ENCODE data around the gene CNTNAP2. TPM values are rescaled to one million over a fixed set of nuclear protein-coding genes. Genes with fewer than 3 reads are reported as not detected.

Gene CNTNAP2
- total RNA-seq, 1 donor from 2014 or later = 5.4 TPM

GRCh38 chr7:148104924-148105323 lies 1988.3 kb downstream of the CNTNAP2 start:
- H3K36me3 Mint-ChIP-seq (ENCODE audit: low read depth, unreplicated experiment) = no peaks in the 10 kb centered on the region
- peaks cover 4% of the 10 kb centered on the region for H3K4me1 Mint-ChIP-seq (ENCODE audit: unreplicated experiment)
- H3K9me3 Mint-ChIP-seq (ENCODE audit: unreplicated experiment) = no peaks in the 10 kb centered on the region
- no peak for DNase-seq (ENCODE audit: low spot score)
- no peaks in the 10 kb centered on the region for H3K27me3 Mint-ChIP-seq (ENCODE audit: unreplicated experiment)
- no peak overlapping the region for H3K27ac Mint-ChIP-seq (ENCODE audit: unreplicated experiment)
- no peak for TF ChIP-seq CTCF (IDR thresholded peaks at IDR 0.05; ENCODE audit: unreplicated experiment)
- no peak overlapping the region for H3K4me3 Mint-ChIP-seq (ENCODE audit: unreplicated experiment)

GRCh38 chr7:148105853-148106252 lies 1989.3 kb downstream of the CNTNAP2 start:
- H3K9me3 Mint-ChIP-seq (ENCODE audit: unreplicated experiment) = no peaks in the 10 kb centered on the region
- TF ChIP-seq CTCF (IDR thresholded peaks at IDR 0.05; ENCODE audit: unreplicated experiment) = no peak
- H3K36me3 Mint-ChIP-seq (ENCODE audit: low read depth, unreplicated experiment) = no peaks in the 10 kb centered on the region

GRCh38 chr7:148107443-148108127 lies 1991.0 kb downstream of the CNTNAP2 start:
- Mint-ChIP-seq H3K4me1 (ENCODE audit: unreplicated experiment) (peaks cover 4% of the 10 kb centered on the region), H3K9me3 (ENCODE audit: unreplicated experiment) (no peaks in the 10 kb centered on the region), H3K4me3 (ENCODE audit: unreplicated experiment) (no peak overlapping the region), H3K27ac (ENCODE audit: unreplicated experiment) (no peak overlapping the region), H3K27me3 (ENCODE audit: unreplicated experiment) (no peaks in the 10 kb centered on the region), H3K36me3 (ENCODE audit: low read depth, unreplicated experiment) (no peaks in the 10 kb centered on the region)
- DNase-seq (ENCODE audit: low spot score) = no peak
- TF ChIP-seq CTCF (IDR thresholded peaks at IDR 0.05; ENCODE audit: unreplicated experiment) = no peak

More at GRCh38 chr7:148105853-148106252, 1989.3 kb downstream of the CNTNAP2 start:
- H3K27me3 Mint-ChIP-seq (ENCODE audit: unreplicated experiment) = no peaks in the 10 kb centered on the region
- DNase-seq (ENCODE audit: low spot score) = no peak
- H3K4me1 Mint-ChIP-seq (ENCODE audit: unreplicated experiment) = peaks cover 4% of the 10 kb centered on the region
- H3K27ac Mint-ChIP-seq (ENCODE audit: unreplicated experiment) = no peak overlapping the region
- no peak overlapping the region for H3K4me3 Mint-ChIP-seq (ENCODE audit: unreplicated experiment)

GRCh38 chr7:148108381-148108780 lies 1991.8 kb downstream of the CNTNAP2 start:
- no peak overlapping the region for H3K27ac Mint-ChIP-seq (ENCODE audit: unreplicated experiment)
- no peaks in the 10 kb centered on the region for H3K36me3 Mint-ChIP-seq (ENCODE audit: low read depth, unreplicated experiment)

More at GRCh38 chr7:148108381-148108780, 1991.8 kb downstream of the CNTNAP2 start:
- TF ChIP-seq CTCF (IDR thresholded peaks at IDR 0.05; ENCODE audit: unreplicated experiment) = no peak
- DNase-seq (ENCODE audit: low spot score) = no peak
- Mint-ChIP-seq H3K9me3 (ENCODE audit: unreplicated experiment) (no peaks in the 10 kb centered on the region), H3K4me1 (ENCODE audit: unreplicated experiment) (peaks cover 4% of the 10 kb centered on the region), H3K27me3 (ENCODE audit: unreplicated experiment) (no peaks in the 10 kb centered on the region), H3K4me3 (ENCODE audit: unreplicated experiment) (no peak overlapping the region)
